ENCODE data around the gene SPRED2. TPM values are rescaled to one million over a fixed set of nuclear protein-coding genes. Genes with fewer than 3 reads are reported as not detected.
A peak's percentile ranks its signal among the peaks of the same experiment; 100 is the strongest.

SPRED2 gene
- total RNA-seq, 2 donors from 2014 or later: 36.9 to 47.8 TPM

DNA sequence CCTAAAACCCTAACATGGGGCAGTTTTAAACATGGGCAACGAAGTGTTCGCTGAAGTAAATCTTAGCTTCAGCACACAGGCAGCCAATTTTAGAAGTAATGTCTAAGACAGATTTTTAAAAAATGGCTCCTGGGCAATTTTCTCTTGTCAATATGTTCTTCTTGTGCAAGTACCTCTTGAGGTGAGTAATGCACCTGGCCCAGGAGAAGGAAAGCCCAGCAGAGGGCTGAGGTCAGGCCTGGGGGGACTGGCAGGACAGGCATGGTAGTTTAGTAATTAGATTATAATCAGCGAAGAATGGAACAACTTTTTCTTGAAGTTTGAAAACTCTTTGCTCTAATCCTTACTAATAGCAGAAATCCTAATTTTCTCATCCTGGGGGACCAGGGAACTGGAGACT, 77.6 kb downstream of the SPRED2 start:
- Histone ChIP-seq H3K4me1 (peaks cover 21% of the 10 kb centered on the region), H3K27me3 (no peaks in the 10 kb centered on the region), H3K4me3 (no peak overlapping the region), H3K27ac (no peak overlapping the region), H3K36me3 (no peaks in the 10 kb centered on the region), H3K9ac (ENCODE audit: low read depth in 2 of 2, low read length in 2 of 2) (no peak overlapping the region), H3K9me3 (no peaks in the 10 kb centered on the region)
- TF ChIP-seq, protein P1, sequence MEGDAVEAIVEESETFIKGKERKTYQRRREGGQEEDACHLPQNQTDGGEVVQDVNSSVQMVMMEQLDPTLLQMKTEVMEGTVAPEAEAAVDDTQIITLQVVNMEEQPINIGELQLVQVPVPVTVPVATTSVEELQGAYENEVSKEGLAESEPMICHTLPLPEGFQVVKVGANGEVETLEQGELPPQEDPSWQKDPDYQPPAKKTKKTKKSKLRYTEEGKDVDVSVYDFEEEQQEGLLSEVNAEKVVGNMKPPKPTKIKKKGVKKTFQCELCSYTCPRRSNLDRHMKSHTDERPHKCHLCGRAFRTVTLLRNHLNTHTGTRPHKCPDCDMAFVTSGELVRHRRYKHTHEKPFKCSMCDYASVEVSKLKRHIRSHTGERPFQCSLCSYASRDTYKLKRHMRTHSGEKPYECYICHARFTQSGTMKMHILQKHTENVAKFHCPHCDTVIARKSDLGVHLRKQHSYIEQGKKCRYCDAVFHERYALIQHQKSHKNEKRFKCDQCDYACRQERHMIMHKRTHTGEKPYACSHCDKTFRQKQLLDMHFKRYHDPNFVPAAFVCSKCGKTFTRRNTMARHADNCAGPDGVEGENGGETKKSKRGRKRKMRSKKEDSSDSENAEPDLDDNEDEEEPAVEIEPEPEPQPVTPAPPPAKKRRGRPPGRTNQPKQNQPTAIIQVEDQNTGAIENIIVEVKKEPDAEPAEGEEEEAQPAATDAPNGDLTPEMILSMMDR (IDR thresholded peaks at IDR 0.05): no peak
- intact Hi-C loops (cut with DNase I): no loop called here
- no peak for DNase-seq

DNA sequence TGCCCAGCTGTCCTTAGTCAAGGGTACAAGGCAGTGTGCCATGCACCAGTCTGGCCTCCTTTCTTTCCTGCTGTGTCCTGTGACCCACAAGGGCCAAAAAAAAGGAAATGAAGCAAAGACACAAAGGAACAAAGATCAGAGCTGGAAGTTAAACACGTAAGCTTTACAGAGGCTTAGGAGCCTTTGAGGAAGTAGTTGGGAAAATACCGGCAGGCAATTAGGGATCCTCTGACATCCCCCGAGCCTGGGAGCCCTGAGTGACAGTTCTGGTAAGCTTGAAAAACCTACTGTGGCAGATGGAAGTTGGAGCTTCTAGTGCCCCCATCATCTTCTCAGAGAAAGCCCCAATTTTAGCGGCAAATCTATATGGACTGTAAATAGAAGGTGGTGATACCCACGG, 78.5 kb downstream of the SPRED2 start:
- Histone ChIP-seq H3K9ac (ENCODE audit: low read depth in 2 of 2, low read length in 2 of 2) (no peak overlapping the region), H3K4me1 (peaks cover 23% of the 10 kb centered on the region), H3K27me3 (no peaks in the 10 kb centered on the region), H3K27ac (peak overlapping the region; percentile 18), H3K4me3 (no peak overlapping the region), H3K36me3 (no peaks in the 10 kb centered on the region), H3K9me3 (no peaks in the 10 kb centered on the region)
- intact Hi-C loops (cut with DNase I): no loop called here
- TF ChIP-seq, protein P1 (IDR thresholded peaks at IDR 0.05): no peak
- DNase-seq: peak; percentile 55

DNA sequence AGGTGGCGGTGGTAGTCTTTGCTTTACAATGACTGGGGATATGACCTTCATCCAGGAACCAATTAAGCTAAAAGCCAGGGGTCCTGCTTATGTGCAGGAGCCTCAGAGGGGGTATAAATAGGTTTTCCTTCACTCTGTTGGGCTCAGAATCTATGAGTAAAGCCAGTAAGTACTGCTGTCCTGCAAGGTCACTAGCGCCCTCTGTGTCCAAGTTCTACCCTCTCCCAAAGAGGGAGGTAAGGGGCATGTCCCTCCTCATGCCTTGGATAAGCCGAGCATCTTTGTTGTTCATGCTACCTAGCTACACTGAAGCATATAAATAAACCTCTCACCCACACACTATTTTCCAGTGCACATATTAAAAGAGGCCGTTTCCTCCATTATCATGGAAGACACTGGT, 79.4 kb downstream of the SPRED2 start:
- Histone ChIP-seq H3K27ac (no peak overlapping the region), H3K9me3 (no peaks in the 10 kb centered on the region), H3K36me3 (no peaks in the 10 kb centered on the region), H3K9ac (ENCODE audit: low read depth in 2 of 2, low read length in 2 of 2) (no peak overlapping the region), H3K4me1 (peaks cover 23% of the 10 kb centered on the region), H3K4me3 (no peak overlapping the region), H3K27me3 (no peaks in the 10 kb centered on the region)
- intact Hi-C loops (cut with DNase I): no loop called here
- TF ChIP-seq, protein P1 (IDR thresholded peaks at IDR 0.05): no peak
- DNase-seq: no peak

DNA sequence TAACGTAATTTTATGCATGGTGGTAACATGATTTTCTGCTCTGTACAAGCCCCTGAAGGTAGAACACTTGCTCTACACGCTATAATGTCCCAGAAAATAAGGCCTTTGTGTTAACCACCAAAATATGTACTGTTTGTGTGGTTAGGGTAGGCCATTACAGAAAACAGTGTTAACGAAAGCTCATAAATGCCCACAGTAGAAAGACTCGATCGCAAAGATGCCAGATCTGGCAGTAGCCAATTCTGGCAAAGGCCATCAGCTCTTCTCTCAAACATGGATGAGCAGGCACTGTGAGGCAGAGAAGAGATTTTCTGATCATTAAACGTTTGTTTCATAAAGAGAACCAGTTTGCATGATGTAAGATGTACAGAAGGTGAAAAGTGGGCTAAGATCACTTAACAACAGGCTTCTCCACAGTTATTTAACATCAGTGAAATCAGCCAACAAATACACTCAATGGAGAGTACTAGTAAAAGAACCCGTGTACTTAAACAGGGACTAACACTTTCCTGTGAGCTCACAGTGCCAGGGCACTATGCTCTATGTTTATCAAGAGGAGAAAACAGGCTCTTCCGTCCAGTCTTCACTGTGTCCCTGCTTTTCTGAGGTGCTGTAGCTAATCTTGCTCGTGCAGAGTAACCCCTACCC, 80.3 kb downstream of the SPRED2 start:
- Histone ChIP-seq H3K36me3 (no peaks in the 10 kb centered on the region), H3K4me3 (no peak overlapping the region), H3K9me3 (no peaks in the 10 kb centered on the region), H3K9ac (ENCODE audit: low read depth in 2 of 2, low read length in 2 of 2) (no peak overlapping the region), H3K4me1 (peaks cover 23% of the 10 kb centered on the region), H3K27me3 (no peaks in the 10 kb centered on the region), H3K27ac (peak overlapping the region; percentile 28)
- DNase-seq: no peak
- intact Hi-C loops (cut with DNase I): no loop called here
- TF ChIP-seq, protein P1 (IDR thresholded peaks at IDR 0.05): no peak

DNA sequence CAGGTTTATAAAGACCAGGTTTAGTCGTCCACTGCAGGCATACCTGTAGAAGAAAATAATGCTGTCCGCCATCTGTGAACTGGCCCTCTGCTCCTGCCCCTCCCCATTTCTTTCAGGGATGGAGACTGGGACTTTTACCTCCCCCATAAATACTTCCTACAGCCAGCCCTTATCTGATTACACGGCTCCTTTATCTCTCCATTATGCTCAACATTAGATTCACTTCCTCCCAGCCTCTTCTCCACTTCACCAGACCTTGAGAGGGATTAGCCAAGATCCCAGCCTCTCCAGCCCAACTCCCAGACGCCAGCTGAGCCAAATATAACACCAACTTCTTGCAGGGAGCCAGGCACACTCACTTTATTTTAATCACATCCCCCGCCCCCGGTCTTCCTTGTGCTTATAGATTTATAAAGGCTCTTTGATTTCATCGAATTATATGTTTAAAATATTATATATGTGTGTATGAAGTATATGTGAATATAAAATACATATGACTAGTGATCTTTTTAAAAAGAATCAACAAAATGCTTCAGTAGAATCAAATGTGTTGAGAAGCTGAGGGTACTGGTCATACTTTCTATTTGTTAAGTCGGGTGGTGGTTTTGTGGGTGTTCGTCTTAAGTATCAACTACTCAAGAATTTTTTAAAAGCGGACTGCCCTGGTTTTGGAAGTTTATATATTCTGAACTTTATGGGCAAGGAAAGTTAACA, 81.0 kb downstream of the SPRED2 start:
- no peak overlapping the region for H3K4me3 ChIP-seq
- H3K9ac ChIP-seq (ENCODE audit: low read depth in 2 of 2, low read length in 2 of 2): no peak overlapping the region
- H3K4me1 ChIP-seq: peaks cover 23% of the 10 kb centered on the region
- no peaks in the 10 kb centered on the region for H3K36me3 ChIP-seq
- peak; percentile 36 for DNase-seq
- intact Hi-C loops (cut with DNase I): no loop called here
- TF ChIP-seq, protein P1 (IDR thresholded peaks at IDR 0.05): no peak
- H3K9me3 ChIP-seq: no peaks in the 10 kb centered on the region
- H3K27ac ChIP-seq: peak overlapping the region; percentile 28
- H3K27me3 ChIP-seq: no peaks in the 10 kb centered on the region

All from colonic mucosa (tissue), 4 donors.